Neural progenitor cell (in vitro differentiated cells): ENCODE results near the gene SASH3. TPM values are rescaled to one million over a fixed set of nuclear protein-coding genes. Genes with fewer than 3 reads are reported as not detected.

Source experiments
- DNase-seq: peaks from one replicate; pipeline ENCODE4 v3.0.0-alpha.2; 2016; ENCODE audit warnings: low spot score
- H2AFZ ChIP-seq: fragments of 200-600 bp; sonication (generic); replicated peaks from 2 replicates; pipeline ENCODE4 v1.6.1; 2016; ENCODE audit warnings: antibody characterized with exemption
- H3F3A ChIP-seq: fragments of 200-600 bp; sonication (generic); 2 replicates; pipeline ENCODE4 v1.6.1; 2016; ENCODE audit warnings: antibody characterized with exemption, low read depth
- H3K27ac ChIP-seq: fragments of 200-600 bp; sonication (generic); 2 replicates; pipeline ENCODE4 v1.5.1; 2016; ENCODE audit warnings: mild to moderate bottlenecking
- H3K27me3 ChIP-seq: fragments of 200-600 bp; sonication (generic); 2 replicates; pipeline ENCODE4 v1.6.1; 2016; ENCODE audit warnings: mild to moderate bottlenecking, moderate library complexity
- H3K36me3 ChIP-seq: fragments of 200-600 bp; sonication (generic); 2 replicates; pipeline ENCODE4 v1.5.1; 2016
- H3K4me1 ChIP-seq: fragments of 200-600 bp; sonication (generic); 2 replicates; pipeline ENCODE4 v1.6.1; 2016; ENCODE audit warnings: mixed run types
- H3K4me2 ChIP-seq: fragments of 200-600 bp; sonication (generic); 2 replicates; pipeline ENCODE4 v1.6.1; 2016
- H3K4me3 ChIP-seq: fragments of 200-600 bp; sonication (generic); 2 replicates; pipeline ENCODE4 v1.5.1; 2016
- H3K79me2 ChIP-seq: fragments of 200-600 bp; sonication (generic); 2 replicates; pipeline ENCODE4 v1.6.1; 2016; ENCODE audit warnings: low read depth
- H3K9ac ChIP-seq: fragments of 200-600 bp; sonication (generic); 2 replicates; pipeline ENCODE4 v1.6.1; 2016
- H3K9me3 ChIP-seq: fragments of 200-600 bp; sonication (generic); 2 replicates; pipeline ENCODE4 v1.5.1; 2016; ENCODE audit warnings: low read depth
- H4K20me1 ChIP-seq: fragments of 200-600 bp; sonication (generic); 2 replicates; pipeline ENCODE4 v1.6.1; 2016; ENCODE audit warnings: low read depth
- H3K27ac Mint-ChIP-seq: 3 replicates; pipeline ENCODE4 v1.8.0; 2021; ENCODE audit warnings: mixed read lengths
- H3K27me3 Mint-ChIP-seq: 2 replicates; pipeline ENCODE4 v1.8.0; 2022; ENCODE audit warnings: low read depth, mild to moderate bottlenecking, inconsistent platforms, moderate library complexity, mixed read lengths; ENCODE audit not compliant: insufficient read depth
- H3K36me3 Mint-ChIP-seq: 3 replicates; pipeline ENCODE4 v1.8.0; 2021; ENCODE audit warnings: mixed read lengths
- H3K4me1 Mint-ChIP-seq: 3 replicates; pipeline ENCODE4 v1.8.0; 2021; ENCODE audit warnings: mixed read lengths
- H3K4me3 Mint-ChIP-seq: 3 replicates; pipeline ENCODE4 v1.8.0; 2021; ENCODE audit warnings: mild to moderate bottlenecking, moderate library complexity, mixed read lengths
- H3K9me3 Mint-ChIP-seq: 3 replicates; pipeline ENCODE4 v1.8.0; 2020; ENCODE audit warnings: mixed read lengths
- CTCF ChIP-seq: fragments of 200-600 bp; sonication (generic); IDR thresholded peaks from 2 replicates; pipeline ENCODE4 v1.5.1; 2017; ENCODE audit warnings: antibody characterized with exemption, mild to moderate bottlenecking
- EZH2 ChIP-seq: fragments of 200-600 bp; sonication (generic); IDR thresholded peaks from 2 replicates; pipeline ENCODE4 v1.6.1; 2017; ENCODE audit warnings: antibody characterized with exemption, mild to moderate bottlenecking, moderate library complexity
- EZH2phosphoT487 ChIP-seq: fragments of 200-600 bp; sonication (generic); IDR thresholded peaks from 2 replicates; pipeline ENCODE4 v1.6.1; 2017; ENCODE audit warnings: antibody characterized with exemption
- total RNA-seq: library from RNA; depleted of rRNA; stranded (reverse); fragments of >200 nt; gene quantifications from 2 replicates; pipeline ENCODE4 v1.2.3, GENCODE V29; 2015; ENCODE audit warnings: low replicate concordance

SASH3 gene
- total RNA-seq, 1 donor from 2014 or later, result not detected

- Mint-ChIP-seq H3K27ac (no peak overlapping the region), H3K27me3 (peaks cover 4% of the 10 kb centered on the region), H3K4me3 (no peak overlapping the region), H3K9me3 (no peaks in the 10 kb centered on the region), H3K36me3 (peaks cover 2% of the 10 kb centered on the region), H3K4me1 (peaks cover 22% of the 10 kb centered on the region)
- DNase-seq, result no peak
- no peaks in the 10 kb centered on the region for H3K79me2 ChIP-seq
- H3K9me3 ChIP-seq, result no peaks in the 10 kb centered on the region
- H2AFZ ChIP-seq, result no peak overlapping the region
- no peaks in the 10 kb centered on the region for H3F3A ChIP-seq
- H3K36me3 ChIP-seq, result no peaks in the 10 kb centered on the region
- H4K20me1 ChIP-seq, result no peaks in the 10 kb centered on the region
- no peak overlapping the region for H3K9ac ChIP-seq
- H3K4me3 ChIP-seq, result no peak overlapping the region
- no peak overlapping the region for H3K4me2 ChIP-seq
- TF ChIP-seq EZH2phosphoT487 (no peak), CTCF (no peak), EZH2 (no peak)
- no peak overlapping the region for H3K27ac ChIP-seq
- no peaks in the 10 kb centered on the region for H3K27me3 ChIP-seq
- H3K4me1 ChIP-seq, result no peaks in the 10 kb centered on the region
Measured at GRCh38 chrX:129785160-129785947, 5.6 kb downstream of the SASH3 start.

GRCh38 chrX:129786210-129786651 lies 6.5 kb downstream of the SASH3 start:
- no peaks in the 10 kb centered on the region for H3K9me3 Mint-ChIP-seq
- TF ChIP-seq CTCF, result no peak
- TF ChIP-seq EZH2, result no peak
- TF ChIP-seq EZH2phosphoT487, result no peak
- H3K4me3 Mint-ChIP-seq, result no peak overlapping the region
- Histone ChIP-seq H3K36me3 (no peaks in the 10 kb centered on the region), H3K27me3 (no peaks in the 10 kb centered on the region), H3F3A (no peaks in the 10 kb centered on the region), H4K20me1 (no peaks in the 10 kb centered on the region), H3K9me3 (no peaks in the 10 kb centered on the region), H3K9ac (no peak overlapping the region), H3K4me2 (no peak overlapping the region), H3K79me2 (no peaks in the 10 kb centered on the region), H3K4me3 (no peak overlapping the region), H3K4me1 (no peaks in the 10 kb centered on the region), H2AFZ (no peak overlapping the region), H3K27ac (no peak overlapping the region)
- peaks cover 4% of the 10 kb centered on the region for H3K27me3 Mint-ChIP-seq
- peaks cover 16% of the 10 kb centered on the region for H3K4me1 Mint-ChIP-seq
- H3K27ac Mint-ChIP-seq, result peak overlapping the region; percentile 50
- DNase-seq, result no peak
- peaks cover 2% of the 10 kb centered on the region for H3K36me3 Mint-ChIP-seq

GRCh38 chrX:129787336-129788055 lies 7.7 kb downstream of the SASH3 start:
- Histone ChIP-seq H3K4me1 (no peaks in the 10 kb centered on the region), H2AFZ (no peak overlapping the region), H3K4me2 (no peak overlapping the region), H4K20me1 (no peaks in the 10 kb centered on the region), H3F3A (no peaks in the 10 kb centered on the region), H3K79me2 (no peaks in the 10 kb centered on the region), H3K36me3 (no peaks in the 10 kb centered on the region), H3K4me3 (no peak overlapping the region), H3K9ac (no peak overlapping the region), H3K27ac (no peak overlapping the region), H3K27me3 (no peaks in the 10 kb centered on the region), H3K9me3 (no peaks in the 10 kb centered on the region)
- H3K27ac Mint-ChIP-seq, result no peak overlapping the region
- no peak for DNase-seq
- peaks cover 2% of the 10 kb centered on the region for H3K36me3 Mint-ChIP-seq
- no peak overlapping the region for H3K4me3 Mint-ChIP-seq
- peaks cover 2% of the 10 kb centered on the region for H3K9me3 Mint-ChIP-seq
- no peak for TF ChIP-seq EZH2
- no peak for TF ChIP-seq EZH2phosphoT487
- no peak for TF ChIP-seq CTCF
- peaks cover 7% of the 10 kb centered on the region for H3K27me3 Mint-ChIP-seq
- peaks cover 14% of the 10 kb centered on the region for H3K4me1 Mint-ChIP-seq
